ENCODE data around the gene SLC48A1. TPM values are rescaled to one million over a fixed set of nuclear protein-coding genes. Genes with fewer than 3 reads are reported as not detected.

SLC48A1 gene
- total RNA-seq, 1 experiment from 2014 or later, result 19.4 TPM

DNA sequence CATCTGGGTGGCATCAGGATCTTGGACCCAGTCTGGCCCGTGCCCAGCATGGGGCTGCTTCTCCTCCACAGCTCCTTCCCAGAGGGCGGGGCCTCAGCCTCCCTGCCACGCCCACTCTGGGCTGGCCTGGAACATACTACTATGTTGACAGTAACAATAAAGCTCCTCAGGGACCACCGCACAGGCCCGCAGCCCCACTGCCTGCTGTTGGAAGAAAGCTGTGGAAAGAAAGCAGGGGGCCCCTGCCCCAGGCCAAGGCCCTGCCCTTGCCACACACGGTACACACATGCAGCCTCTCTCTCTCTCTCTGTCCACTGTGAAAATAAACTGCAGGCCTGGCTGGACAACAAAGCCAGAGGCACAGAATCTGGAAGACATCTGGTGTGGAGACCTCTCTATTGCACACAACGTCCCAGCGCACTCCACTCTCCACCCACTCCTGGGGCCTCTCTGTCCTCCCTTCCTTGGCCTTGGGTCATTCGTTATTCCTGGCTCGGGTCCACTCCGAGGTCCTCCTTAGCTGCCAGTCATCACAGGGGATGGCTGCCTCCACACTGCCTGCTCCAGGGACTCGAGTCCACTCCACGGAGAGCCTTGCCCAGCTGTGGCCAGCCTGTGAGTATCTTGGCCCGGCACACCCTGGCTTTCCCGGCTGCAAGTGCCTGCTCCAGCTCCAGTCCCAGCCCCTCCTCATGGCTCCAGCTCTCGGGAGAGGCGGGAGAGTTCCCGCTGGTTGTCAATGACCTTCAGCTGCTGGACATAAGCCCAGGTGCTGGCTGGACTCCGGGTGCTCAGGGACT is 36.0 kb upstream of the SLC48A1 start:
- POLR2A ChIA-PET, result no interaction called here
- H3K27me3 Mint-ChIP-seq (ENCODE audit: insufficient read depth, unreplicated experiment), result no peaks in the 10 kb centered on the region

DNA sequence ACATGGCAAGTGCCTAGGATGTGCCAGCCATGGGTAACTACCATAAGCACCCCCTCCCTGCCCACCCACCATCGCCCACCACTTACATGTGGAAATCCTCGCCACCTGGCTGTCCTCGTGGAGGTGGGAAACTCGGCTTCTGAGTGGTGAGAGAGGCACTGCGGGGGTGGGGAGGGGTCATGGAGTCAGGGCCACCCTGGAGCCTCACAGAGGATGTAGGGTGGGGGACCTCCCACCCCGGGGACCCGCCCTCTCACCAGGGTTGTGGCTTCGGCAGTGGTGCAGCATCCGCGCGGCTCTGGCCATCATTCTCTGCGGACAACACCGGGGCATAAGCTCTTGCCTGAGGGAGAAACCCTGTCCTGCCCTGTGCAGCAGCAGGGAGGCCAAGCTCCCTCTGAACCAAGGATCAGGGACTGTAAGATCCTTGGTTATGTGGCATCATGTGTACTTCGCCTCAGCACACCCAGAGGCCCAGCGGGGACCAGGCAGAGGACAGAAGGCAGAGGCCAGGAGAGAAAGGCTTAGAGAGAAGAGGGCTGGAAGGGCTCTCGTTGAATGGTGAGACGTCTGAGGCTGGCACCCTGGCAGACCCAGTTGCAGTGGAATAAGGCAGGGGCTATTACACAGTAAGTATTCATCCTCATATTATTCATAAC is 35.0 kb upstream of the SLC48A1 start:
- no peak for TF ChIP-seq CTCF (IDR thresholded peaks at IDR 0.05; ENCODE audit: unreplicated experiment)
- ChIA-PET CTCF (interaction anchor here (0.8 to 7.8 kb wide), 5 partner anchors 9 to 100 kb away, joined by 3 to 843 read pairs (median 4); partner anchors contain the start of gene SLC48A1), POLR2A (interaction anchor here (0.6 kb wide), 1 partner anchor 95 kb away, joined by 4 read pairs; no protein-coding TSS in a partner anchor)
- no peaks in the 10 kb centered on the region for H3K36me3 Mint-ChIP-seq (ENCODE audit: insufficient read depth, unreplicated experiment)
- no TSS peak for BruUV-seq (replicated peaks)
- DNase-seq (ENCODE audit: unreplicated experiment), result no peak
- peaks cover 14% of the 10 kb centered on the region for H3K4me1 Mint-ChIP-seq (ENCODE audit: insufficient read depth, unreplicated experiment)
- H3K27me3 Mint-ChIP-seq (ENCODE audit: insufficient read depth, unreplicated experiment), result no peaks in the 10 kb centered on the region
- intact Hi-C loops (cut with micrococcal nuclease), result no loop called here
- no peaks in the 10 kb centered on the region for H3K9me3 Mint-ChIP-seq (ENCODE audit: unreplicated experiment)
- H3K4me3 Mint-ChIP-seq (ENCODE audit: unreplicated experiment), result no peak overlapping the region
- no peak overlapping the region for H3K27ac Mint-ChIP-seq (ENCODE audit: low read depth, unreplicated experiment)

More for the DNA sequence above, 36.0 kb upstream of the SLC48A1 start:
- Mint-ChIP-seq H3K27ac (ENCODE audit: low read depth, unreplicated experiment) (no peak overlapping the region), H3K4me3 (ENCODE audit: unreplicated experiment) (no peak overlapping the region), H3K9me3 (ENCODE audit: unreplicated experiment) (no peaks in the 10 kb centered on the region), H3K4me1 (ENCODE audit: insufficient read depth, unreplicated experiment) (peaks cover 14% of the 10 kb centered on the region), H3K36me3 (ENCODE audit: insufficient read depth, unreplicated experiment) (no peaks in the 10 kb centered on the region)
- CTCF ChIA-PET, result interaction anchor here (0.6 to 4.4 kb wide), 11 partner anchors 8 to 101 kb away, joined by 3 to 25 read pairs (median 4); no protein-coding TSS in a partner anchor
- intact Hi-C loops (cut with micrococcal nuclease), result no loop called here
- no TSS peak for BruUV-seq (replicated peaks)
- no peak for TF ChIP-seq CTCF (IDR thresholded peaks at IDR 0.05; ENCODE audit: unreplicated experiment)
- DNase-seq (ENCODE audit: unreplicated experiment), result peak; percentile 59

- no peak overlapping the region for H3K4me3 Mint-ChIP-seq (ENCODE audit: unreplicated experiment)
- no peak overlapping the region for H3K27ac Mint-ChIP-seq (ENCODE audit: low read depth, unreplicated experiment)
- no peak for DNase-seq (ENCODE audit: unreplicated experiment)
- H3K27me3 Mint-ChIP-seq (ENCODE audit: insufficient read depth, unreplicated experiment), result peaks cover 1% of the 10 kb centered on the region
- CTCF ChIA-PET, result interaction anchor here (0.8 to 7.8 kb wide), 6 partner anchors 18 to 774 kb away, joined by 3 to 843 read pairs (median 144); partner anchors contain the start of genes RAPGEF3 and SLC48A1
- H3K9me3 Mint-ChIP-seq (ENCODE audit: unreplicated experiment), result no peaks in the 10 kb centered on the region
- POLR2A ChIA-PET, result interaction anchor here (0.6 kb wide), 1 partner anchor 138 kb away, joined by 3 read pairs; no protein-coding TSS in a partner anchor
- BruUV-seq (replicated peaks), result no TSS peak
- no peak for TF ChIP-seq CTCF (IDR thresholded peaks at IDR 0.05; ENCODE audit: unreplicated experiment)
- H3K36me3 Mint-ChIP-seq (ENCODE audit: insufficient read depth, unreplicated experiment), result no peaks in the 10 kb centered on the region
- intact Hi-C loops (cut with micrococcal nuclease), result no loop called here
- peaks cover 14% of the 10 kb centered on the region for H3K4me1 Mint-ChIP-seq (ENCODE audit: insufficient read depth, unreplicated experiment)
Measured at GRCh38 chr12:47739297-47739696, 33.7 kb upstream of the SLC48A1 start.

GRCh38 chr12:47739979-47740378 is 33.1 kb upstream of the SLC48A1 start:
- no peaks in the 10 kb centered on the region for H3K9me3 Mint-ChIP-seq (ENCODE audit: unreplicated experiment)
- intact Hi-C loops (cut with micrococcal nuclease), result no loop called here
- BruUV-seq (replicated peaks), result no TSS peak
- H3K4me3 Mint-ChIP-seq (ENCODE audit: unreplicated experiment), result no peak overlapping the region
- DNase-seq (ENCODE audit: unreplicated experiment), result no peak
- H3K27ac Mint-ChIP-seq (ENCODE audit: low read depth, unreplicated experiment), result no peak overlapping the region
- no peaks in the 10 kb centered on the region for H3K36me3 Mint-ChIP-seq (ENCODE audit: insufficient read depth, unreplicated experiment)
- peaks cover 14% of the 10 kb centered on the region for H3K4me1 Mint-ChIP-seq (ENCODE audit: insufficient read depth, unreplicated experiment)
- ChIA-PET POLR2A (interaction anchor here (0.6 kb wide), 1 partner anchor 137 kb away, joined by 3 read pairs; no protein-coding TSS in a partner anchor), CTCF (interaction anchor here (0.7 to 7.8 kb wide), 9 partner anchors 11 to 774 kb away, joined by 3 to 843 read pairs (median 73); partner anchors contain the start of genes ENDOU, RAPGEF3 and SLC48A1)
- TF ChIP-seq CTCF (IDR thresholded peaks at IDR 0.05; ENCODE audit: unreplicated experiment), result no peak
- peaks cover 8% of the 10 kb centered on the region for H3K27me3 Mint-ChIP-seq (ENCODE audit: insufficient read depth, unreplicated experiment)
